Stimulated activated CD4-positive, alpha-beta T cell treated with anti-CD3 and anti-CD28 coated beads, TNF-alpha, amount 100 ng/mL, for 4 hours (primary cell): ENCODE measurements around the gene RAB39B.
"Not testable (repeated sequence)": the region's sequence is repeated elsewhere in the genome, so short reads cannot be mapped to it uniquely, and the experiment has no call there.

Experiments
- DNase-seq, 3 experiments: peaks; one replicate each; pipeline ENCODE4 v3.0.0-alpha.2; 2020; ENCODE audit warnings: low read depth in 3 of 3

RAB39B gene, protein sequence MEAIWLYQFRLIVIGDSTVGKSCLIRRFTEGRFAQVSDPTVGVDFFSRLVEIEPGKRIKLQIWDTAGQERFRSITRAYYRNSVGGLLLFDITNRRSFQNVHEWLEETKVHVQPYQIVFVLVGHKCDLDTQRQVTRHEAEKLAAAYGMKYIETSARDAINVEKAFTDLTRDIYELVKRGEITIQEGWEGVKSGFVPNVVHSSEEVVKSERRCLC

DNA sequence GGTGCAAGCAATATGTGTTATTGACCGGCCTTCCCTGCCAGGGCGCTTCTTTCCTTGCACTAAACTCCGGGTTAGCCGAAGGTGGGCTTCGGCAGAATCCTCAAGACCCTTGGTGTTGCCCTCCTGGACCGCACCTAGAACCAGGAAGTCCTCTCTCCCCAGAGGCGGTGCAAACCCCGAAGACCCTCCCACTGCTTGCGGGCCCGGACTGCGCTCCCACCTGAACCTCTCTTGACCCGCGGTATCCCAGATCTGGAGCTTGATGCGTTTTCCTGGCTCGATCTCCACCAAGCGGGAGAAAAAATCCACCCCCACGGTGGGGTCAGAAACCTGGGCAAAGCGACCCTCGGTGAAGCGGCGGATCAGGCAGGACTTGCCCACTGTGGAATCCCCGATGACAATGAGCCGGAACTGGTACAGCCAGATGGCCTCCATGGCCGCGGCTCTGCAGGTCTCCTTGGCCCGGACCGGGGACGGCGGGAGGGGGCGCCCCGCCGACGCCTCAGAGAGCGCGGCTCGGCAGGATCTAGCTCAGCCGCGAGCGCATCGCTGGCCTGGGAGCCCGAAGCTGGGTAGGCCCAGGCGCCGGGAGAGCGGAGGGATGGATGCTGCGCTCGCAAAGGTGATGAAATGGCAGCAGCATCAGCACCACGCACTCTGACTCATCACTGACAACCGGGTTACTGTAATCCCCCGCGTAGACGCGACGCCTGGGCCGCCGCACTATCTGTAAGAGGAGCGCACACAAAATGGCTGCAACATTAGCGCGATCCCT is at the start of gene RAB39B:
RAB39B (minus strand) TSS at position 638 of the 775 bp plus-strand sequence; CDS start at position 435, 203 bp downstream.
- DNase-seq: peak; percentile 34 to 53 (median 46)

DNA sequence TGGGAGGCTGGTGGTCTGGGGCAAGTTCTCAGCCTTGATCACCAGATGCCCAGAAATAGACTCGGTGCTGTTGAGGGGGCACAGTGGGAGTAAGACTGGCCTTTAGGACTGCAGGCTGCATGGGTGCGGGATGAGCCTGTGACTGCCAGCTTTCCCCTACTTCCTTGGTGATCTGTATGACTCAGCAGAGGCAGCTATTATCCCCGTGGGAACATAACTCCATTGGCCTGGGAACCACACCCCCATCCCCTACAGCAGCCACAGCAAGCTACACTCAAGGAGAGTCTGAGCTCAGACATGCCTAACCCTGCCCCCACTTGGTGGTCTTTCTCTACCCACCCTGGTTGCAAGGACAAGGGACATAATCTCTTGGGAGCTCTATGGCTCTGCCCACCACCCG is 49.5 kb upstream of the RAB39B start:
- no peak for DNase-seq

DNA sequence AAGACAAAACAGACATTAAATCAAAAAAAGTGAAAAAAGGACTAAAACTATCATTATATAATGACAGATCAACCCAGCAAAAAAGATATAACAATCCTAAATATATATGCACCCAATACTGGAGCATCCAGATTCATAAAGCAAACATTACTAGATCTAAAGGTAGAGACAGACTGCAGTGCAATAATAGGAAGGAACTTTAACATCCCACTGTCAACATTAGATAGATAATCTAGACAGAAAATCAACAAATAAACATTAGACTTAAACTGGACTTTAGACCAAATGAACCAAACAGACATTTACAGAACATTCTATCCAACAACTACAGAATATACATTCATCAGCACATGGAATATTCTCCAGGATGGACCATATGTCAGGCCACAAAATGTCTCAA is 29.5 kb upstream of the RAB39B start:
- DNase-seq: no peak

DNA sequence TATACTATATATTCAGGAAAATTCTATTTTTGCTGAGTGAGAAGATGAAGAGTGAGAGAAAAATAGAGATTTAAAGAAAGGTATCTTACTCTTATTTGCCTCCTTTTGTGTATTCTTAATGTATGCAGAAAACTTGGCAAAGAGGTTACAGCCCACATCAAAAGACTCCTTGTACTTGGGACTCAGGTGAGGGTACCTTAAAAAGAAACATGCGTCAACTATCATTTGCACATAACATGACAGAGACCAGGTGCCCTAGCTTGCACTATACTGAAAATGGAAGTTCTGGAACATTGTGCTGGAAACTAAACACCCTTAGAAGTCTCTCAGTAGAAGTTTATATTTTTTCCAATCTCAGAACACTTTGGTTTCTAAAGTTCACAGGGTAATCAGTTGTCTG is 15.6 kb upstream of the RAB39B start:
- DNase-seq: no peak

DNA sequence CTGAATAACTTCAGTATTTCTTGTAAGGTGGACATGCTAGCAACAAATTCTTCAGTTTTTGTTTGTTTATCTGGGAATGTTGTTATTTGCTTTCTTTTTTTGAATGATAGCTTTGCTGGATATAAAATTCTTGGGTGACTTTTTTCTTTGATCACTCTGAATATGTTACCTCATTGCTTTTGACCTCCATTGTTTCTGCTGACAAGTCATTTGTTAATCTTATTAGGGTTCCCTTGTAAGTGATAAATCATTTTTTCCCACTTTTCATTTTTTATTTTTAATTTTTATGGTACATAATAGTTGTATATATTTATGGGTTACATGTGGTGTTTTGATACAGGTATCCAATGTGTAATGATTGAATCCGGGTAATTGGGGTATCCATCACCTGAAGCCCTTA is 6.7 kb upstream of the RAB39B start:
- no peak for DNase-seq

DNA sequence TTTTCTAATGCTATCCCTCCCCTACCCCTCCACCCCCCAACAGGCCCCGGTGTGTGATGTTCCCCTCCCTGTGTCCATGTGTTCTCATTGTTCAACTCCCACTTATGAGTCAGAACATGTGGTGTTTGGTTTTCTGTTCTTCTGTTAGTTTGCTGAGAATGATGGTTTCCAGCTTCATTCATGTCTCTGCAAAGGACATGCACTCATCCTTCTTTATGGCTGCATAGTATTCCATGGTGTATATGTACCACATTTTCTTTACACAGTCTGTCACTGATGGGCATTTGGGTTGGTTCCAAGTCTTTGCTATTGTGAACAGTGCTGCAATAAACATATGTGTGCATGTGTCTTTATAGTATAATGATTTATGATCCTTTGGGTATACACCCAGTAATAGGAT is 3.7 kb upstream of the RAB39B start:
- not testable (repeated sequence) for DNase-seq

DNA sequence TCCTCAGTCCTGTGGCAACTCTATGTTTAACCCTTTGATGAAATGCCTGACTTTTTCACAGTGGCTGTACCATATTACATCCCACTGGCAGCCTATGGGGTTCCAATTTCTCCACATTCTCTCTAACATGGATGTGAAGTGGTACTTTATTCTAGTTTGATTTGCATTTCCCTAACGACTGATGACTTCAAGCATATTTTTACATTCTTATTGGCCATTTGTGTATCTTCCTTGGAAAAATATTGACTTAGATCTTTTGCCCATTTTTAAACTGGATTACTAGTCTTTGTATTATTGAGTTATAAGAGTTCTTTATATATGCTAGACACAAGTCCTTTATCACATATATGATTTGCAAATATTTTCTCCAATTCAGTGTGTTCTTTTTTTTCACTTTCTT is 2.1 kb upstream of the RAB39B start:
- DNase-seq: no peak

DNA sequence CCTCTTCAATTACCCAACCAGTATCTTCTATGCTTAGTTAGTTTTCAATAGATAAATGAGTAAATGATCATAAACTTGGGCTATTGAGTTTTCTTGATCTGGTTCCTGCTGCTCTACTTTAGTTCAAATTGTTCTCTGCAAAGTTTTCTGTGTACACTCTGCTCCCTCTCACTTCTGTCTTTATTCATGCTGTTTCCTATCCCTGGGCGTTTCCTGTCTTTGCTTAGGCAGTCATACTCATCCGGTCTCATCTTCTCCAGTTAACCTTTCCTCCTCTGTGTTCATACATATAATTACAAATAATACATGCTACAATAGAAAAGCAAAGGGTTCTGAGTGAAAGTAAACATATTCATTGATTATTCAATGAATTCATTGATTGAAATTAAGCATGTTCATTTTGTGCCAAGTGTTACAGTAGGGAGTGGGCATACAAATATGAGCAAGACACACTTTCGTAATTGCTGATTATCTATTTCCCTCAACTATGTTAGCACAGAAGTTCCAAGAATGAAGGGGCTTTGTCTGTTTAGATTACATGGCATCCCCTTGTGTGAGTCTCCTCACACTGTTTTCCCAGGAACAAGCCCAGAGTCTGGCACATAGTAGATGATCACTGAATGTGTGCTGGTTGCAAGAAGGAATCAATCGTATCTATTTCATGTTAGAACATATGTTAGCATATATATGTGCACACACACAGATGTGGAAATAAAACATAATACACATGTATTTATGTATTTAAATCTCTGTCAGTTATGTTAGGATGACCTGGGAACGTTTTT is 1.1 kb downstream of the RAB39B start:
- no peak for DNase-seq

DNA sequence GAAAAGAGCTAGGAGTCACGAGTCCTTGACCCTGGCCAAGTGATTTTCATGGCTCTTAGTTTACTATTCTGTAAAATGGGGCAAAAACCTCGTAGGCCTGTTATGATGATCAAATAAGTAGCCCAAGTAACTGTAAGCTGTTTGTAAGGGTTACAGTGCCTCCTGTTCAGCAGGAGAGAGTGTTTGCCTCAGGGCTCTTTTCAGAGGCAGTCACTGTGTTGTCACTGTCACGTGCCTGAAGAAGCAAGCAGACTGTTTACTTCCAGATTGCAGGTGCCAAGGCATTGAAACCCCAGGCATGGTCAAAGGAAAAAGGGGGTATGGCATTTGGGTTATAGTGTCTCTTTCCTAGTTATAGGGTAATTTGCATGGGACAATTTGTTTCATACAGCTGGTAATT is 4.5 kb downstream of the RAB39B start:
- no peak for DNase-seq

DNA sequence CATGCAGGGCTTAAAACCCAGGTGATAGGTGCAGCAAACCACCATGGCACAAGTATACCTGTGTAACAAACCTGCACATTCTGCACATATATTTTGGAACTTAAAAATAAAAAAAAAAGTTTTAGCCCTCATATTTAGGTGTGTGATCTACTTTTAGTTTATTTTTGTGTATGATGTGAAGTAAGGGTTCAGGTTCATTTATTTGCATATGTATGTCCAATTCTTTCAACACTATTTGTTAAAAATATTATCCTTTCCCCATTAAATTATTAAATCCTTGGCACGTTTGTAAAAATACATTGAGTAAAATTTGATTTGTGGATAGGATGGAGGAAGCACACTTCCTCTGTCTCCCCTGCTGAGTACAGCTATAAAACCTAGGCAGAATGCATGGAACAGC is 12.9 kb downstream of the RAB39B start:
- no peak for DNase-seq

DNA sequence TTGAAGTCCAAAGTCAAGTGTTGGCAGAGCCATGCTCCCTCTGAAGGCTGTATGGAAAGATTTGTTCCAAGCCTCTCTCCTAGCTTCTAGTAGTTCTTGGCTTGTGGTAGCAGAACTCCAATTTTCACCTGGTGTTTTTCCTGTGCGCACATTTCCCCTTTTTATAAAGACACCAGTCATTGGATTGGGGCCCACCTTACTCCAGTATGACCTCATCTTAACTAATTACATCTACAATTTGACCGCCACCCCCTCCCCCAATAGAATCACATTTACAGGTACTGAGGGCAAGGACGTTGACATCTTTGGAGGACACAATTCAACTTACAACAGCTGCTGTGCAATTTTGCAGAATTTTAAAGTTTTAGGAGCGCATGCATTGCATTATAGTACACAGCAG is 16.8 kb downstream of the RAB39B start:
- DNase-seq: no peak

DNA sequence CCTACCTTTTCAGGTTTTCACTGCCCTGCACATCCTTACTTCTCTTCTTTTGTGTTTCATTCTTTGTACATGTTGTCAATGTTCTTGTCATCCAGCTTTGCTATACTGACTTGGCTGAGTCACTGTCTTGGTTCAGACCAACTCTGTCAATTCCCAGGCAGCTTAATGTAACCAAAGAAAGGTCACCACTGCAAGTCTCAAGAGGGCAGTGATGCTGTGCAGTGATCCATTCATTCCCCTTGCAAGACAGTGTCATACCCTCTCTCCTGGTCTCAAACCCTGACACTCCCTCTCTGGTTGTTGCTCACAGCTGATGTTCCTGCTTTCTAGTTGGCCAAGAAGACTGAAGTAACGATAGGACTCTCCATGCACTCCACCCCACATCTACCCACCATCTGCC is 17.5 kb downstream of the RAB39B start:
- no peak for DNase-seq

DNA sequence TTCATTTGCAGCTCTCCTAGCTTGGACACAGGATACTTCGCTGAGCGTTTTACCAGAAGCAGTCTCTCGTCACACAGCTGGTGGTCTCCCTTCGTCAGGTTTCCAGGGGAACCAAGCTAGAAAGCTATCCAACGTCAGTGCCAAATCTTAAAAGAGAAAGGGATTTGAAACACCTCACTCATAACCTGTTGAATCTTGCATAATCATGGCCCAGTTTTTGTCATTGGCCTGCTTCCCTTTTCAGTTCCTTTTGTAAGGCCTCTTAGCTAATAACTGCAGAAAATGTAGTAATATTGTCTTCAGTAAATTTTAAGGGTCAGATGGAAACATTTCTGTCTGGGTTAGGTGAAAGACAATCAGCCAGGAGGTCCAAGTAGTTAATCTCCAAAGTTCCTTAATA is 22.0 kb downstream of the RAB39B start:
- DNase-seq: no peak

DNA sequence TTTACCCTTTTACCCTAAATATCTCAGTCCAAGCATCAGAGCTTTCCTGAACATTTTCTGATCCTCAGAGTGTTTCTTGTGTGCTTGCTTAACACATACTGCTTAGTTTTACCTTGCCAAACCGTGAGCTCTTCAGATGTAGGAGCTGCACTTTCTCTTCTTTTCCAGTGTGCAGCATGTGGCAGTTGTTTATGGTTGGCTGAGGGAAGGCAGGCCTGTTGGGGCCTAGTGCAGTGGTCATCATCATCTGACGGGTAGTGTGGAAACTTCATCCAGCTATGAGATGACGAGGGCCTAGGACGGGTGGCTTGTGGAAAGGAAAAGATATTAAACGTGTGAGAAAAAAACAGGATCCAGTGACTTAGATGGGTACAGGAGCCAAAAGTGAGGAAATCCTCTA is 26.6 kb downstream of the RAB39B start:
- no peak for DNase-seq

DNA sequence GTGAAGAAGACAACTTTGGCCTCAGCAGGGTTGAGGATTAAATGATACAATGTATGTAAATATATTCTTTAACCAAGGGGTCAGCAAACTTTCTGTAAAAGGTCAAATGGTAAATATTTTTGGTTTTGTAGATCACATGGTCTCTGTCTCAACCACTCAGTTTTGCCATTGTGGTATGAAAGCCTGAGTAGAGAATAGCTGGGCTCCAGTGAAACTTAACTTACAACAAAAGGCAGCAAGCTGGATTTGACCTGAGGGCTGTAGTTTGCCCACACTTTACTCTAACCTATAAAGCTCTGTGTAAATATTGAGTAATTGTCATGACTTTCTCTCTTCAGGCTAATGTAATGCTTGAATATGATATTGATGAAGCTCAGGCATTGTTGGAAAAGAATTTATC is 28.4 kb downstream of the RAB39B start:
- DNase-seq: no peak

DNA sequence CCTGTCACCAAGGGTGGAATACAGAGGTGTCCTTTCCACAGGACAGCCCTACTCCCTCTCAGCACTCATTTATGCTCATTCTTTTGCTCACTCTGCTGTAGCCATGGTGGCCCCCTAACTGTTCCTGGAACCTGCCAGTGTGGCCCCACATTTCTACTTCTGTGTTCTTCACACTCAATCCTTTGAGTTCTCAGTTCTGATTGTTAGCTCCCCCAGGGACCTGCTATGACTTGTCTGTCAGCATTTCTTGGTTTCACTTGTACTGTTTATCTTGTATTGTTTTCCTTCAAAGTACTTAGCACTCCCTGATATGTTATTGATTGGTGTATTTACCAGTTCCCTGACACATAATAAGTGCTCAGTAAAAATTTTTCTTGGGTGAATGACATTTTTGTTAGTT is 33.1 kb downstream of the RAB39B start:
- no peak for DNase-seq

DNA sequence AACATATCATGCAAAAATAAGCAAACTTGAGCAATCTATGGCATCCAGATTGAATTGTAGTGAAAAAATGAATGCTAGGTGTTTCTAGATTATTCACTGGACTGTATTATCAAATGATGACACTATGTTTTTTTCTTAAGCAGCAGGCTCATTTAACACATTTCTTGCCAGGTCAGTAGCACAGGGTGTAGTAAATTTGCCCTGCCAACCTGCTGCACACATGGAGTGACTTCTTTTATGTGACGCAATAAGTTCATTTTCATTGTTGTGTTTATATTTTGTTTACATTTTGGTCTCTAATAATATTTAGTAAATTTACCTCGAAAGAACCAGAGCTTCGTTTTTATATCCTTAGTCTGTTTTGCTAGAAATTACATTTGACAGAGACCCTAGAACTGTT is 38.5 kb downstream of the RAB39B start:
- DNase-seq: no peak

DNA sequence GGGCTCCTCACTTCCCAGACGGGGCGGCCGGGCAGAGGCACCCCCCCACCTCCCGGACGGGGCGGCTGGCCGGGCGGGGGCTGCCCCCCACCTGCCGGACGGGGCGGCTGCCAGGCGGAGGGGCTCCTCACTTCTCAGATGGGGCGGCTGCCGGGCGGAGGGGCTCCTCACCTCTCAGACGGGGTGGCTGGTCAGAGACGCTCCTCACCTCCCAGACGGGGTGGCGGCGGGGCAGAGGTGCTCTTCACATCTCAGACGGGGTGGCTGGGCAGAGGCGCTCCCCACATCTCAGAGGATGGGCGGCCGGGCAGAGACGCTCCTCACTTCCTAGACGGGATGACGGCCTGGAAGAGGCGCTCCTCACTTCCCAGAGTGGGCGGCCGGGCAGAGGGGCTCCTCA is 40.5 kb downstream of the RAB39B start:
- not testable (repeated sequence) for DNase-seq

DNA sequence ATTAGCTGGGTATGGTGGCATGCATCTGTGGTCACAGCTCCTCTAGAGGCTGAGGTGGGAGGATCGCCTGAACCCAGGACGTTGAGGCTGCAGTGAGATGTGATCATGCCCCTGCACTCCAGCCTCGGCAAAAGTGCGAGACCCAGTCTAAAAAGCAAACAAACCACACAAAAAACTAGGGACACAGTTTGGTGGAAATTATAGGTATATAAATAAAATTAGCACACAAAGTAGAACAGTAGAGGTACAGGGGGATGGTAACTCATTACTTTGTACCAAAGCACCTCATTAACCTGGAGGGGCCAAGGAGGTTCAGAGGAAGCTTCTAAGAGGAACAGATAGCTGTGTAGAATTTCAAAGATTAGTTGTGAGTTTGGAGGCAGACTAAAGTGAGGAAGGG is 42.9 kb downstream of the RAB39B start:
- DNase-seq: no peak

DNA sequence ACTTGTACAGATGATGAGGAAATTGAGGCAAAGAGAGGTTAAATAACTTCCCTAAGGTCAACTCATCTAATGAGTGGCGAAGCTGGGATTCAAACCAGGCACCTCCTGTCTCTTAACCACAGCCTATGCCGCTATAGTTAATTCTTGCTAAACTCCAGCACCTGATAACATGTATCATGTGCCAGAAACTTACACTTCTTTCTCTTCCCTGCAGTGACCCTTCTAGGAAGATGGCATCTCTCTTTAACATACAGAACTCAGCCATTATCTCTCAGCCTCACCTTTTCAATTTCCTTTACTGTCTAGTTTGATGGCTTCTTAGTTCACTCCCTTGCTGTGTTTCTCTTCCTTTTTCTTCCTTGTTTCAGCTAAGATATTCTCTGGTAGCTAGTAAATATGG is 45.5 kb downstream of the RAB39B start:
- DNase-seq: no peak

DNA sequence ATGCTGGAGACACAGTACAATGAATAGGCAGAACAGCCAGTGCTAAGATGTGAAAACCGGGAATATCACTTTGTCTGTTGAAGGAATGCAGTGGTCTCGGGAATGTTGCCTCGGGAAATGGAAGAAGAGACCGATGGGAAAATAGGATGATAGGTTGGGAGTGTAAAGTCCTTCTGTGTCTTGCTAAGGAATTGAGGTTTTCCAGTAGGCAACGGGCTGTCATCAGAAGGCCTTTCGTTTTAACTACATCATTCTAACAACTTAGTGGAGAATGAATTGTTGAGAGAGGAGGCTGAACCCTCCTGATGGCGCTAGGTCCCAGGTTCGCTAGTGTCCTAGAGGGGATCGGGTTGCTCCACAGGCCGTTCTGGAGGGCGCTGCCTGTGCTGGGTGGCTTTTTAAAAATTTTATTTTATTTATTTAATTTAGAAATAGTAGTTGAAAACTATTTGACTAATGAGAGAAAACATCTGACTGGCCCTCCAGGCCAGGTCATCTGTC is 47.3 kb downstream of the RAB39B start:
- no peak for DNase-seq

DNA sequence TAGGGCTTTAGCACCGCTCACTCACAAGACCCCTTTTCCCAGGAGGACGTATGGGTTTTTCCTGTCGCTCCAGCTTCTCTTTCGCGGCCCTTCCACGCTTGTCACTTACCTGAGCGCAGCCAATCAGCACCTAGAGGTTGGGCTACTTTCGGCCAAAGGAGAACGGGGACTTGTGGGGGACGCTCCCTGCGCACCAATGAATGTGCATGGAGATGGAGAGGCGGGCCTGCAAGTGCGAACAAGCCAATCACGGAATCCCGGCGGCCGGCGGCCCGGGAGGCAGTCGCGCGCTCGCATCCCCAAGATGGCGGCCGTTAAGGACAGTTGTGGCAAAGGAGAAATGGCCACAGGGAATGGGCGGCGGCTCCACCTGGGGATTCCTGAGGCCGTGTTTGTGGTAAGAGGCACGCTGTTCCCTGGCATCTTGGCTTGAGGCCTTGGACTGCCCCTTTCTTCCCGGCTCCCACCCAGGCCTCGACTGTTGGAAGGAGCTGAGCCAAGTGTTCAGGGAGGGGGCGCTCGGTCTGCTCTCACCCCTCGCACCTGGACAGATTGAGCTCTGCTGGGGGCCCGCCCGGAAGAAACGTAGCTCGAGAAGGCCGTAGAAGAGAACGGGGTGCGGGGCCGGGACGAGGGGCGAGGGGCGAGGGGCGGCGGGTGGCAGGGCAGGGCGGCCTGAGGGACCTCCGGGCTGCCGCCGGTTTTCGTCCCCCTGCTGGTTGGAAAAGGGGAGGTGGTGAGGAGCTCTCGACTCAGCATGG is 47.9 kb downstream of the RAB39B start, which contains the start of gene VBP1:
VBP1 (plus strand) TSS at position 282 of the 761 bp plus-strand sequence; CDS start at position 305, 23 bp downstream.
- DNase-seq: peak; percentile 50 to 76 (median 72)
